SK-N-SH (cell line): Measurements from ENCODE around the gene SMYD3. TPM values are rescaled to one million over a fixed set of nuclear protein-coding genes. Genes with fewer than 3 reads are reported as not detected.

Experiments used
- CTCF ChIA-PET: fragments of 300-600, 350-600 bp; formaldehyde crosslinking; extraction: SDS; loops from one replicate; lab custom pipeline; 2021; lab: Yijun Ruan, JAX
- POLR2A ChIA-PET: fragments of 350-600 bp; sonication (Branson Sonifier 250); formaldehyde crosslinking; extraction: SDS; loops from one replicate; lab custom pipeline; 2020; ENCODE audit warnings: antibody characterized with exemption, inconsistent platforms; lab: Yijun Ruan, JAX
- DNase-seq: peaks from one replicate; pipeline ENCODE4 v3.0.0; 2012
- H2AFZ ChIP-seq: fragments of 200-600 bp; sonication (generic); 2 replicates; pipeline ENCODE4 v1.8.1; 2016; ENCODE audit warnings: antibody characterized with exemption, mild to moderate bottlenecking, low read depth
- H3F3A ChIP-seq: fragments of 200-600 bp; sonication (generic); replicated peaks from 2 replicates; pipeline ENCODE3; 2016; ENCODE audit warnings: antibody characterized with exemption, mild to moderate bottlenecking; ENCODE audit not compliant: insufficient read depth
- H3K27ac ChIP-seq, 2 experiments: fragments of 200-500 bp in 1 of 2; fragments of 200-600 bp in 1 of 2; sonication (Bioruptor generic) in 1 of 2; sonication (generic), shearing (Covaris generic) in 1 of 2; 2 replicates each; pipeline versions ENCODE4 v1.5.1 to v1.6.1; 2014 to 2016; ENCODE audit warnings: low read depth in 2 of 2, inconsistent platforms in 1 of 2, low read length in 1 of 2, mild to moderate bottlenecking in 1 of 2, mixed read lengths in 1 of 2
- H3K27me3 ChIP-seq: fragments of 200-600 bp; sonication (generic), shearing (Covaris generic); 2 replicates; pipeline ENCODE4 v1.6.1; 2016; ENCODE audit warnings: mixed run types; ENCODE audit not compliant: insufficient read depth
- H3K36me3 ChIP-seq, 2 experiments: fragments of 200-500 bp in 1 of 2; fragments of 200-600 bp in 1 of 2; sonication (Bioruptor generic) in 1 of 2; sonication (generic) in 1 of 2; replicated peaks in 1 of 2; 2 replicates each; pipeline versions ENCODE3 to v1.5.1; 2014 to 2016; ENCODE audit warnings: low read length in 1 of 2, mild to moderate bottlenecking in 1 of 2; ENCODE audit not compliant: insufficient read depth in 2 of 2, control insufficient read depth in 1 of 2
- H3K4me1 ChIP-seq, 2 experiments: fragments of 200-500 bp in 1 of 2; fragments of 200-600 bp in 1 of 2; sonication (Bioruptor generic) in 1 of 2; sonication (generic), shearing (Covaris generic) in 1 of 2; 2 replicates each; pipeline versions ENCODE4 v1.5.1 to v1.6.1; 2014 to 2016; ENCODE audit warnings: low read depth in 1 of 2, low read length in 1 of 2, mixed run types in 1 of 2; ENCODE audit not compliant: insufficient read depth in 2 of 2, control insufficient read depth in 1 of 2
- H3K4me2 ChIP-seq: fragments of 200-600 bp; sonication (generic), shearing (Covaris generic); 2 replicates; pipeline ENCODE4 v1.6.1; 2017; ENCODE audit warnings: mixed run types
- H3K4me3 ChIP-seq, 2 experiments: fragments of 200-500 bp in 1 of 2; fragments of 200-600 bp in 1 of 2; sonication (Bioruptor generic) in 1 of 2; sonication (generic), shearing (Covaris generic) in 1 of 2; 2 replicates each; pipeline versions ENCODE4 v1.5.1 to v1.8.1; 2014 to 2016; ENCODE audit warnings: low read depth in 2 of 2, inconsistent platforms in 1 of 2, low read length in 1 of 2, mild to moderate bottlenecking in 1 of 2, mixed read lengths in 1 of 2, moderate library complexity in 1 of 2
- H3K79me2 ChIP-seq: fragments of 200-600 bp; sonication (generic); 2 replicates; pipeline ENCODE4 v1.8.1; 2017; ENCODE audit warnings: mild to moderate bottlenecking; ENCODE audit not compliant: insufficient read depth
- H3K9ac ChIP-seq: fragments of 200-600 bp; sonication (generic); 2 replicates; pipeline ENCODE4 v1.6.1; 2017; ENCODE audit warnings: mixed run types
- H3K9me2 ChIP-seq: fragments of 200-600 bp; sonication (generic); 2 replicates; pipeline ENCODE4 v1.6.1; 2017; ENCODE audit warnings: mixed run types
- H3K9me3 ChIP-seq: fragments of 200-600 bp; sonication (generic); 2 replicates; pipeline ENCODE4 v1.6.1; 2017; ENCODE audit warnings: mixed run types, mild to moderate bottlenecking, moderate library complexity
- H4K20me1 ChIP-seq: fragments of 200-600 bp; sonication (generic); 2 replicates; pipeline ENCODE4 v1.6.1; 2017; ENCODE audit warnings: mild to moderate bottlenecking, mixed run types; ENCODE audit not compliant: insufficient read depth
- CHD2 ChIP-seq: fragments of 150-350 bp; IDR thresholded peaks from 2 replicates; pipeline ENCODE4 v1.6.1; 2018; ENCODE audit warnings: low read length; ENCODE audit not compliant: partially characterized antibody
- EP300 ChIP-seq, 2 experiments: IDR thresholded peaks; 2 replicates each; pipeline versions ENCODE4 v1.4.0 to v1.6.1; 2012; ENCODE audit warnings: borderline replicate concordance in 1 of 2, low read depth in 1 of 2, low read length in 1 of 2
- EZH2phosphoT487 ChIP-seq: fragments of 200-600 bp; sonication (generic); IDR thresholded peaks from 2 replicates; pipeline ENCODE4 v1.6.1; 2017; ENCODE audit warnings: low read depth, mixed run types, mild to moderate bottlenecking, antibody characterized with exemption, moderate library complexity, borderline replicate concordance
- FOSL2 ChIP-seq: IDR thresholded peaks from 2 replicates; pipeline ENCODE4 v1.4.0; 2012; ENCODE audit warnings: low read depth, mild to moderate bottlenecking, moderate library complexity, borderline replicate concordance
- FOXJ3 ChIP-seq: sonication (generic); formaldehyde crosslinking; IDR thresholded peaks from 2 replicates; pipeline ENCODE4 v1.5.1; 2020; ENCODE audit warnings: mild to moderate bottlenecking, missing genetic modification reagents
- GATA2 ChIP-seq: sonication (generic); formaldehyde crosslinking; IDR thresholded peaks from 2 replicates; pipeline ENCODE4 v1.5.0; 2020; ENCODE audit warnings: mild to moderate bottlenecking, missing genetic modification reagents
- JUND ChIP-seq: IDR thresholded peaks from 2 replicates; pipeline ENCODE4 v1.4.0; 2012
- MEF2A ChIP-seq: IDR thresholded peaks from 2 replicates; pipeline ENCODE4 v1.4.0; 2012; ENCODE audit warnings: low read depth, borderline replicate concordance
- MXI1 ChIP-seq: IDR thresholded peaks from 2 replicates; pipeline ENCODE4 v1.6.1; 2012; ENCODE audit warnings: mild to moderate bottlenecking, low read depth, low read length, improper control_type of control experiment
- NFIC ChIP-seq: IDR thresholded peaks from 2 replicates; pipeline ENCODE4 v1.4.0; 2012; ENCODE audit warnings: borderline replicate concordance
- RCOR1 ChIP-seq: fragments of 150-350 bp; IDR thresholded peaks from 2 replicates; pipeline ENCODE4 v1.6.1; 2017; ENCODE audit warnings: antibody characterized with exemption, low read length
- RXRA ChIP-seq: IDR thresholded peaks from 2 replicates; pipeline ENCODE4 v1.4.0; 2012; ENCODE audit warnings: low read depth, mild to moderate bottlenecking, borderline replicate concordance
- SMC3 ChIP-seq: IDR thresholded peaks from 2 replicates; pipeline ENCODE4 v1.6.1; 2012; ENCODE audit warnings: low read depth, low read length, improper control_type of control experiment
- WGBS: methylation state at CpG from one replicate; pipeline ENCODE4 v1.1.6; 2017; ENCODE audit warnings: low lambda C conversion rate; 5-methylcytosine and 5-hydroxymethylcytosine counted together
- polyA plus RNA-seq, 3 experiments: library from polyadenylated mRNA; depleted of rRNA; stranded (reverse); fragments of >200 nt; gene quantifications; 2 replicates each; pipeline ENCODE4 v1.2.3, GENCODE V29; 2012
- TF ChIP-seq, protein P1 (sequence below): fragments of 150-350 bp; IDR thresholded peaks from 2 replicates; pipeline ENCODE4 v1.6.1; 2017; ENCODE audit warnings: antibody characterized with exemption, low read length, low read depth, borderline replicate concordance
- TF ChIP-seq, protein P2 (sequence below): IDR thresholded peaks from 2 replicates; pipeline ENCODE4 v1.4.0; 2012; ENCODE audit warnings: low read depth, borderline replicate concordance
- TF ChIP-seq, protein P3 (sequence below): IDR thresholded peaks from 2 replicates; pipeline ENCODE4; 2012
- TF ChIP-seq, protein P4 (sequence below): IDR thresholded peaks from 2 replicates; pipeline ENCODE4 v1.6.1; 2012; ENCODE audit warnings: mild to moderate bottlenecking, low read depth, low read length, moderate library complexity

The SMYD3 gene
- polyA plus RNA-seq, 1 of the 3 experiments (the other 2 are of a cell fraction), result 31.4 TPM

DNA sequence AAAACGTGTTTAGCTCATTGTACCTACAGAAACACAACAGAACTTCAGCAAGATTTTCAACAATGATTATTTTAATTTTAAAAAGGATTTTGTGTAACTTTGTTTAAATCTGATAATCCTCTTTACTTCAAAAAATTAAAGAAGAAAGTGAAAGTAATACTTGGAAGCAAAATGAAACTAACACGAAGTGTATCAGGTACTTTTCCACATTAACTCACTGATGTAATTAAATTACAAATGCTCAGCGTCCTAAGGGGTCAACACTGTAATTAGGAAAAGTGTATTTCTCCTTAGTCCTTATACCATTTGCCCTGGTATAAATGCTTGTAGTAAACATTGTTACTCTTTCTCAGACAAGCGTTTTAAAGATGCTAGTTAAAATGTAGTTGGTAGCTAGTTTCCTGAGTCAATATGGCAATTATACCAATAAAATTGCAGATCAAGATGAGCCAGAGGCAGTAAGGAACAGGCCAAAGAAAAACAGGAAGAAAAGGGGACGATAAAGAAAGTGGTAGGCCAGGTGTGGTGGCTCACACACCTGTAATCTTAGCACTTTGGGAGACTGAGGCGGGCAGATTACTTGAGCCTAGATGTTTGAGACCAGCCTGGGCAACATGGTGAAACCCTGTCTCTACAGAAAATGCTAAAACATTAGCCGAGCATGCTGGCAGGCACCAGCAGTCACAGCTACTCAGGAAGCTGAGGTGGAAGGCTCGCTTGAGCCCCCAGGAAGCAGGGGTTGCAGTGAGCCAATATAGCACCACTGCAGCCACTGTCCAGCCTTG lies 553.0 kb downstream of the SMYD3 start:
- H2AFZ ChIP-seq, result peak overlapping the region; percentile 64
- no peaks in the 10 kb centered on the region for H3K9me2 ChIP-seq
- no peak for DNase-seq
- H3K4me3 ChIP-seq, result peak overlapping the region in 1 of 2 experiments; percentile 20; a peak in 1 of 4 replicates
- H3K36me3 ChIP-seq, result no peaks in the 10 kb centered on the region
- peak overlapping the region; percentile 58 for H3K4me2 ChIP-seq
- peaks cover 6 to 10% of the 10 kb centered on the region in 2 experiments; a peak in 3 of 4 replicates for H3K4me1 ChIP-seq
- WGBS, result 46% methylated on average over 8 of the region's 8 CpGs
- no peaks in the 10 kb centered on the region for H4K20me1 ChIP-seq
- ChIA-PET CTCF (no interaction called here), POLR2A (no interaction called here)
- H3K27ac ChIP-seq, result peak overlapping the region; percentile 29 to 34
- TF ChIP-seq RXRA (no peak), MEF2A (no peak), FOSL2 (no peak), JUND (no peak), RCOR1 (no peak), EP300 (IDR thresholded peaks at IDR 0.05; ENCODE audit: borderline replicate concordance in 1 of 2, low read depth in 1 of 2, low read length in 1 of 2) (no peak), CHD2 (no peak), FOXJ3 (CRISPR knock-in tag) (no peak), EZH2phosphoT487 (no peak), SMC3 (no peak), GATA2 (CRISPR knock-in tag) (no peak), NFIC (no peak), MXI1 (no peak)
- TF ChIP-seq, protein P1, sequence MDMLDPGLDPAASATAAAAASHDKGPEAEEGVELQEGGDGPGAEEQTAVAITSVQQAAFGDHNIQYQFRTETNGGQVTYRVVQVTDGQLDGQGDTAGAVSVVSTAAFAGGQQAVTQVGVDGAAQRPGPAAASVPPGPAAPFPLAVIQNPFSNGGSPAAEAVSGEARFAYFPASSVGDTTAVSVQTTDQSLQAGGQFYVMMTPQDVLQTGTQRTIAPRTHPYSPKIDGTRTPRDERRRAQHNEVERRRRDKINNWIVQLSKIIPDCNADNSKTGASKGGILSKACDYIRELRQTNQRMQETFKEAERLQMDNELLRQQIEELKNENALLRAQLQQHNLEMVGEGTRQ, result no peak
- TF ChIP-seq, protein P2, sequence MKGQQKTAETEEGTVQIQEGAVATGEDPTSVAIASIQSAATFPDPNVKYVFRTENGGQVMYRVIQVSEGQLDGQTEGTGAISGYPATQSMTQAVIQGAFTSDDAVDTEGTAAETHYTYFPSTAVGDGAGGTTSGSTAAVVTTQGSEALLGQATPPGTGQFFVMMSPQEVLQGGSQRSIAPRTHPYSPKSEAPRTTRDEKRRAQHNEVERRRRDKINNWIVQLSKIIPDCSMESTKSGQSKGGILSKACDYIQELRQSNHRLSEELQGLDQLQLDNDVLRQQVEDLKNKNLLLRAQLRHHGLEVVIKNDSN, result no peak
- TF ChIP-seq, protein P3, sequence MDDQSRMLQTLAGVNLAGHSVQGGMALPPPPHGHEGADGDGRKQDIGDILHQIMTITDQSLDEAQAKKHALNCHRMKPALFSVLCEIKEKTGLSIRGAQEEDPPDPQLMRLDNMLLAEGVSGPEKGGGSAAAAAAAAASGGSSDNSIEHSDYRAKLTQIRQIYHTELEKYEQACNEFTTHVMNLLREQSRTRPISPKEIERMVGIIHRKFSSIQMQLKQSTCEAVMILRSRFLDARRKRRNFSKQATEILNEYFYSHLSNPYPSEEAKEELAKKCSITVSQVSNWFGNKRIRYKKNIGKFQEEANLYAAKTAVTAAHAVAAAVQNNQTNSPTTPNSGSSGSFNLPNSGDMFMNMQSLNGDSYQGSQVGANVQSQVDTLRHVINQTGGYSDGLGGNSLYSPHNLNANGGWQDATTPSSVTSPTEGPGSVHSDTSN, result no peak
- TF ChIP-seq, protein P4, sequence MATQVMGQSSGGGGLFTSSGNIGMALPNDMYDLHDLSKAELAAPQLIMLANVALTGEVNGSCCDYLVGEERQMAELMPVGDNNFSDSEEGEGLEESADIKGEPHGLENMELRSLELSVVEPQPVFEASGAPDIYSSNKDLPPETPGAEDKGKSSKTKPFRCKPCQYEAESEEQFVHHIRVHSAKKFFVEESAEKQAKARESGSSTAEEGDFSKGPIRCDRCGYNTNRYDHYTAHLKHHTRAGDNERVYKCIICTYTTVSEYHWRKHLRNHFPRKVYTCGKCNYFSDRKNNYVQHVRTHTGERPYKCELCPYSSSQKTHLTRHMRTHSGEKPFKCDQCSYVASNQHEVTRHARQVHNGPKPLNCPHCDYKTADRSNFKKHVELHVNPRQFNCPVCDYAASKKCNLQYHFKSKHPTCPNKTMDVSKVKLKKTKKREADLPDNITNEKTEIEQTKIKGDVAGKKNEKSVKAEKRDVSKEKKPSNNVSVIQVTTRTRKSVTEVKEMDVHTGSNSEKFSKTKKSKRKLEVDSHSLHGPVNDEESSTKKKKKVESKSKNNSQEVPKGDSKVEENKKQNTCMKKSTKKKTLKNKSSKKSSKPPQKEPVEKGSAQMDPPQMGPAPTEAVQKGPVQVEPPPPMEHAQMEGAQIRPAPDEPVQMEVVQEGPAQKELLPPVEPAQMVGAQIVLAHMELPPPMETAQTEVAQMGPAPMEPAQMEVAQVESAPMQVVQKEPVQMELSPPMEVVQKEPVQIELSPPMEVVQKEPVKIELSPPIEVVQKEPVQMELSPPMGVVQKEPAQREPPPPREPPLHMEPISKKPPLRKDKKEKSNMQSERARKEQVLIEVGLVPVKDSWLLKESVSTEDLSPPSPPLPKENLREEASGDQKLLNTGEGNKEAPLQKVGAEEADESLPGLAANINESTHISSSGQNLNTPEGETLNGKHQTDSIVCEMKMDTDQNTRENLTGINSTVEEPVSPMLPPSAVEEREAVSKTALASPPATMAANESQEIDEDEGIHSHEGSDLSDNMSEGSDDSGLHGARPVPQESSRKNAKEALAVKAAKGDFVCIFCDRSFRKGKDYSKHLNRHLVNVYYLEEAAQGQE, result no peak
- H3K79me2 ChIP-seq, result no peaks in the 10 kb centered on the region
- H3K9me3 ChIP-seq, result no peaks in the 10 kb centered on the region
- H3K9ac ChIP-seq, result peak overlapping the region; percentile 50
- H3F3A ChIP-seq, result no peaks in the 10 kb centered on the region
- H3K27me3 ChIP-seq, result no peaks in the 10 kb centered on the region
